GM23338 (cell line): Measurements from ENCODE around the gene PALLD.

Source experiments
- CTCF ChIP-seq, 2 experiments: fragments of 200-600 bp in 1 of 2; sonication (generic) in 1 of 2; conservative IDR thresholded peaks; 2 replicates each; pipeline versions ENCODE4 v1.5.1 to v1.6.1; 2016 to 2017; ENCODE audit warnings: antibody characterized with exemption in 2 of 2, low read depth in 2 of 2, mild to moderate bottlenecking in 2 of 2, moderate library complexity in 1 of 2
- EZH2 ChIP-seq: fragments of 200-600 bp; sonication (generic); IDR thresholded peaks from one replicate; pipeline ENCODE4 v1.8.0; 2017; ENCODE audit warnings: antibody characterized with exemption, mild to moderate bottlenecking, low read depth; ENCODE audit not compliant: unreplicated experiment
- EZH2phosphoT487 ChIP-seq: fragments of 200-600 bp; sonication (generic); IDR thresholded peaks from one replicate; pipeline ENCODE4 v1.8.1; 2018; ENCODE audit warnings: antibody characterized with exemption; ENCODE audit not compliant: unreplicated experiment
- JUNB ChIP-seq: IDR thresholded peaks from one replicate; pipeline ENCODE4 v1.6.1; 2016; ENCODE audit warnings: antibody characterized with exemption; ENCODE audit not compliant: unreplicated experiment
- REST ChIP-seq: IDR thresholded peaks from one replicate; pipeline ENCODE4 v1.6.1; 2018; ENCODE audit warnings: antibody characterized with exemption; ENCODE audit not compliant: unreplicated experiment

- TF ChIP-seq CTCF (conservative IDR thresholded peaks at IDR 0.05; ENCODE audit: low read depth in 2 of 2) (no peak), JUNB (no peak), EZH2 (no peak), REST (no peak), EZH2phosphoT487 (no peak)
These were observed 219.0 kb downstream of the PALLD start for GRCh38 chr4:168715896-168716295.
